WI38 (cell line): ENCODE data around the gene TSHZ1.

Source experiments
- H3K4me3 ChIP-seq: 2 replicates; pipeline ENCODE4 v1.5.1; 2011; ENCODE audit warnings: low read depth, mild to moderate bottlenecking, control low read depth, low read length
- CTCF ChIP-seq: IDR thresholded peaks from 2 replicates; pipeline ENCODE4 v1.5.1; 2012; ENCODE audit warnings: low read depth, mild to moderate bottlenecking, control low read depth, low read length

The TSHZ1 gene

GRCh38 chr18:75269696-75270095 lies 59.1 kb downstream of the TSHZ1 start:
- H3K4me3 ChIP-seq, result no peak overlapping the region
- TF ChIP-seq CTCF, result no peak

- TF ChIP-seq CTCF, result no peak
- H3K4me3 ChIP-seq, result no peak overlapping the region
Measured at GRCh38 chr18:75271952-75272351, 61.4 kb downstream of the TSHZ1 start.

- no peak for TF ChIP-seq CTCF
- no peak overlapping the region for H3K4me3 ChIP-seq
Measured at GRCh38 chr18:75273817-75274216, 63.2 kb downstream of the TSHZ1 start.

GRCh38 chr18:75275226-75275625 lies 64.6 kb downstream of the TSHZ1 start:
- TF ChIP-seq CTCF, result no peak

GRCh38 chr18:75276818-75277609 lies 66.4 kb downstream of the TSHZ1 start:
- TF ChIP-seq CTCF, result no peak

More at GRCh38 chr18:75275226-75275625, 64.6 kb downstream of the TSHZ1 start:
- no peak overlapping the region for H3K4me3 ChIP-seq

GRCh38 chr18:75277610-75277928 lies 67.0 kb downstream of the TSHZ1 start:
- no peak overlapping the region for H3K4me3 ChIP-seq
- no peak for TF ChIP-seq CTCF

More at GRCh38 chr18:75276818-75277609, 66.4 kb downstream of the TSHZ1 start:
- H3K4me3 ChIP-seq, result no peak overlapping the region

- H3K4me3 ChIP-seq, result no peak overlapping the region
- TF ChIP-seq CTCF, result no peak
Measured at GRCh38 chr18:75279381-75279780, 68.8 kb downstream of the TSHZ1 start.
